ENCODE measurements around the gene AFF1.

GRCh38 chr4:86990510-86990909 is 55.7 kb downstream of the AFF1 start:
- TF ChIP-seq POLR2A (IDR thresholded peaks at IDR 0.05) (no peak), CTCF (IDR thresholded peaks at IDR 0.05) (no peak)

Data from esophagus squamous epithelium (tissue), 4 donors.